GM18502 (cell line): ENCODE measurements around the gene EIF5.
"Not testable (repeated sequence)": the region's sequence is repeated elsewhere in the genome, so short reads cannot be mapped to it uniquely, and the experiment has no call there.

Experiments
- ATAC-seq: cut with Tn5 transposase; IDR thresholded peaks from one replicate; pipeline ENCODE4 v1.9.1; 2021; ENCODE audit warnings: mild to moderate bottlenecking; ENCODE audit not compliant: unreplicated experiment, poor library complexity

The EIF5 gene

DNA sequence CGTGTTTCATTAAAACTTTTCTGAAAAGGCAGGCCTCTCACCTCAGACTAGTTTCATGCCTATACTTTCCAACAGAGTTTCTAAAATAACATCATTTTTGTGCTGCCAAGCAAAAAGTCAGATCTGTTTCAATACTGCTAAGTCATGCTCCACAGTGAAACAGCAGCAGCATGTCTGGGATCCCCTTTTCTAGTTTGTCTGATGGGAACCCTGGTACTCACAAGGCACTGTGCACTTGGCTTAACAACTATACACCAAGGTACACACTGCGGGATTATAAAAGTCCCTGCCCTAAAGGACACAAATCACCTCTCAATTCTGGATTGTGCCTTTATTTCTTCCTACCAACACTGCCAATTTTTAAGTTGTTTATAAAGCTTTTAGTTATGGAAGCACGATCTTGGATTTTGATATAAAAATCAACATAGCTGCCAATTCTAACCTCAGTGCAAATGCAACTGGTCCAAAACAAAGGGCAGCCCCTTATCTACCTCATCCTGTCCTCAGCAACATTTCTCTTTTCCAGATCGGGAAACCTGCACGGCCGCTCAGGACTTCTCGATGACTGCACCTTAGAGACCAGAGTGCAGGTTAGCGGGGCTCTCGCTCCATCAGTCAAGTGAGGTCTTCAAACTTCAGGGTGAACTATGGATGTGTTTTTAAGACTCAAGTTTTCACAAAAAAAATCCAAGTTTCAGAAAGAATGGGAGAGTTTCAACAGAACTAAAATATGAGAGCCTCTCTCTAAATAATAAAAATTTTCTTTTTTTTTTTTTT lies 1.7 kb upstream of the EIF5 start:
- ATAC-seq = no peak

DNA sequence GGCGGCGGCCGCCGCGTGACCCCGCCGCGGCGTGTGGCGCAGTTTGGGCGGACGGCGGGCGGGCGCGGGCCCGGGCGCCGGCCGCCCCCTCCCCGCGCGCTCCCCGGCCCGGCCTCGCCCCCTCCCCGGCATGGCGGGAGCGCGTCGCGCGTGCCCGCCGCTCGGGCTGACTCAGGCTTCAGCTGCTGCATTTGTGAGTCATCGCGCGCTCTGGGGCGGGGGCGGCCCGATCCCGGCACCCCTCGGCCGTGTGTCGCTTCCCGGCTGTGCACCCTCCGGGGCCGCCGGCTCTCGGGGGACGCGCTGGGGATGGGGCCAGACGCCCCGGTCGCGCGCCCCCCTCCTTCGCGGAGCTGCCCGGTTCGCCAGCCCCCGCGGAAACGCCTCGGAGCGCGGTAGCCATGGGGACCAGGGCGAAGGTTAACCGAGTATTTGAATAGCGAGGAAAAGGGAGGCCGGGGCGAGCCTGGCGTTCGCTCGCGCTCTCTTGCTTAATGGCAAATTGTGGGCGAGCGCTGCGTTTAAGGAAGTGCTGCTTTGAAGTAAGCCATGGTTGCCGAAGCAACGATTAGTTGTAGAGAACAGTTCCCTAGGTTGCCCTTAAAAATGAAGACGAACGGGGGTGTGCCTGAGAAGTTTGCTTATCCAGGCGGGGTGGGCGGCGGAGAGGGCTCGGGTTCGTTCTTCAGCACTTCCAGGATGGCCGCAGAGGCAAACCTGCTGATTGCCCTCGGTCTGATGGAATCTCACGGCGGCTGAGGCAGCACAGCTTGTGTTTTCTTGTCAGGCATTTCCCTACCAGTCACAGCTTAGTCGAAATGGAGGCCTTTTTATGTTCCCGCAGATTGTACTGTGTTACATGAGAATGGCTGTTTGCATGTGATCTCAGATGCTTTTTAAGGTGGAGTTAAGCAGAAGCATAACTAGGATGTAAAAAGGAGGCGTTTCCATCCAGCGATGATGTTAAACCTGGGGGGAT lies 896 bp downstream of the EIF5 start:
- peak; percentile 29 for ATAC-seq

DNA sequence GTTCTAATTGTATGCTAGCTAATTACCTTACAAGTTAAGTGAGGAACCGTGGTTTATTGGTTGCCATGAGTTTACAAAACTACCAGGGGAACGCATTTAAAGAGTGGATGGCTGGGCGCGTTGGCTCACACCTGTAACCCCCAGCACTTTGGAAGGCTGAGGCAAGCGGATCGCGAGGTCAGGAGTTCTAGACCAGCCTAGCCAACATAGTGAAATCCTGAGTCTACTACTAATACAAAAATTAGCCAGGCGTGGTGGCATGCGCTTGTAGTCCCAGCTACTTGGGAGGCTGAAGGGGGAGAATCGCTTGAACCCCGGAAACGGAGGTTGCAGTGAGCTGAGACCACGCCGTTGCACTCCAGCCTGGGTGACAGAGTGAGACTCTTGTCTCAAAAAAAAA lies 2.2 kb downstream of the EIF5 start:
- ATAC-seq = no peak

DNA sequence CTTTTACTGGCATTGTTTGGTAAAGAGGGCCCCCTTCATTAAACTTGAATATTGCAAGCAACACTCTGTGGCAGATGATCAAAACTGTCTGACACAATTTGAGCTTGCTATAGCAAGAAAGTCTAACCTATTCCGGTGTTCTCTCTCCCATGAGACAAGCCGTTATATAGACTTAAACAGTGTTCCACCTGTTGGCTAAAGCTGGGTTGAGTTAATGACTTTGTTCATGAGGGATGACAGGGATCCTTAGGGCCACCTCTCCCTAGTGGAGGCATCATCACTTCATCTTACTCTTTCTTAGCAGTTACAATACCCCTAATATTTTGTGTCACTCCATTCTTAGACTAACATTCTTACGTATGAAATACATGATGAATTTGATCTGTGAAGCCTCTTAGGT lies 3.8 kb downstream of the EIF5 start:
- no peak for ATAC-seq

GRCh38 chr14:103339561-103339960 lies 5.5 kb downstream of the EIF5 start:
- no peak for ATAC-seq

DNA sequence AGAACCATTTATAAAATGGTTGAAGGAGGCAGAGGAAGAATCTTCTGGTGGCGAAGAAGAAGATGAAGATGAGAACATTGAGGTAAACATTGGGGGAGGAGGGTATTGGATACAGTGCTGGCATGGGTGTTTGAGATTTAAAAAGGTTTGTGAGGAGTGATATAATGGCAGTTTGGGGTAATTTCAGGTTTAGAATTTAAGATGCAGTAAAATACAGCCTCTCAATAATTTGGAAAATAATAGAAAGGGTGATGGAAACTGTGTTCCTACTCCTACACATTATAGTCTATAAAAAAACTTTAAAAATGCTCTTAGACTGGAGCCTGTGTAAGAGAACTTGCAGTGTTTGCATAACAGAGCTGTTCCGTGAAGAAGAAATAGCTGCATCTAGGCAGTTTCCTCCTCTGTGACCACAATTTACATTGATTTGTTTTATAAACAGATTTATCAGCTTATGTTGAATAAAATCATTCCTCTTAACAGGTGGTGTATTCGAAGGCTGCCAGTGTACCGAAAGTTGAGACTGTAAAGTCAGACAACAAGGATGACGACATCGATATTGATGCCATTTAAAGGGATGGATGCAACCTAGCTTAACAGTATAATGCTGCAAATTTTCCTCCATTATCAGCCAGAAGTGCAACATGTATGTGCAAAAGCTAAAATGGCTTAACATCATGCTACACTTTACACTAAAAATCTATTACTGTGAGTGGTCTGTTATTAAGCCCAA lies 6.6 kb downstream of the EIF5 start:
- no peak for ATAC-seq

- no peak for ATAC-seq
Observed at GRCh38 chr14:103341250-103342129, 7.5 kb downstream of the EIF5 start.

GRCh38 chr14:103343164-103343879 lies 9.3 kb downstream of the EIF5 start:
- no peak for ATAC-seq

GRCh38 chr14:103343905-103344797 lies 10.1 kb downstream of the EIF5 start:
- no peak for ATAC-seq

GRCh38 chr14:103346286-103346685 lies 12.2 kb downstream of the EIF5 start:
- ATAC-seq = no peak

DNA sequence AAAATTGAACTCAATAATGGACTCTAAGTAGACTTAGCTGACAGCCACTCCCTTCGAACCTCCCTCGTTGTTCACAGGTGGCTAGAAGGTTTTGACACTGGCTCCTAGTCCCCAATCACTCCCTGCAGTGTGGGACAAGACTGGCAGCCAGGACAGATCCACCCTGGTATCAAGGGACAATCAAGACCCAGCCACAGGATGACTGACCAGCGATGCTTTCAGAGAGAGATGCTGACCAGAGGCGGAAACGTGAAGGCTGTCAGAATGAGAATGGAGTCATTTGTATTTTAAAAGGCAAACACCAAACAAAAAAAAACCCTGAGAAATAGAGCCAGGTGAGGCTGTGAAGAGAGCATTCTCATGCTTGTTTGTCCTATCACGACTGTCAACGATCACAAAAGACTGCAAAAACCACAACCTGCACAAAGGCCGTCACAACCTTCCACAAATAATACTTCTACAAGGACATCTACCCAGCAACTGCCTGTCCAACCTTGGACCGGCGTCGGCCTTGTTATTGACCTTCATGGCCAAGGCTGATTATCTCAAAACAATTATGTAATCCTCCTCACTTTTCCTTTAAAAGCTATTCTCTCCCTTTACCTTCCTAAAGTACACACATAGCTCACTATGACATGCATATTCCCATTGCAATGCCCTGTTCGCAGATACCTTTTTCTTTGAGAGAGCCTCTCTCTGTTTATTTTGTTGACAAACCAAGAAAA lies 13.2 kb downstream of the EIF5 start:
- ATAC-seq = no peak

DNA sequence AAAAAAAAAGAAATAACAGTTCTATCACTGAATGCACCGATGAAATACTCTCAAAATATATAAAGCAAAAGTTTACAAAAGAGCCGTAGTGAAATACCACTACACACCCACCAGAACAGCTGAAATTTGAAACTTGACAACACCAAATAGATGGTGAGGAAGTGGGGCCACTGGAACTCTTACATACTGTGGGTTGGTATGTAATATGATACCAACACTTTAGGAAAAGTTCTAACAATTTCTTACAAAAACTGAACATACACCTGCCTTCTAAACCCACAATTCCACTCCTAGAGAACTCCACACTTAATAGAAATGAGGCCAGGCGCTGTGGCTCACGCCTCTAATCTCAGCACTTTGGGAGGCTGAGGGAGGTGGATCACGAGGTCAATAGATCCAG lies 14.1 kb downstream of the EIF5 start:
- no peak for ATAC-seq

DNA sequence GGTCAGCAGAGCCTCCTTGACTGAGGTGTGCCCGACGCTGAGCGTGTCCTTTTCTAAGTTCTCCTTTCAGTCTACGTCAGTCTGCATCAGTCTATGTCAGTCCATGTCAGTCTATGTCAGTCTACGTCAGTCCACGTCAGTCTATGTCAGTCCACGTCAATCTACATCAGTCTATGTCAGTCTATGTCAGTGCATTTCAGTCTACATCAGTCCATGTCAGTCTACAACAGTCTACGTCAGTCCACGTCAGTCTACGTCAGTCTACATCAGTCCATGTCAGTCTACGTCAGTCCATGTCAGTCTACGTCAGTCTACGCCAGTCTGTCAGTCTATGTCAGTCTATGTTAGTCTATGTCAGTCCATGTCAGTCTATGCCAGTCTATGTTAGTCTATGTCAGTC lies 15.9 kb downstream of the EIF5 start:
- ATAC-seq = no peak

GRCh38 chr14:103353362-103353761 lies 19.3 kb downstream of the EIF5 start:
- no peak for ATAC-seq

- ATAC-seq = no peak
Observed at GRCh38 chr14:103354141-103354540, 20.1 kb downstream of the EIF5 start.

DNA sequence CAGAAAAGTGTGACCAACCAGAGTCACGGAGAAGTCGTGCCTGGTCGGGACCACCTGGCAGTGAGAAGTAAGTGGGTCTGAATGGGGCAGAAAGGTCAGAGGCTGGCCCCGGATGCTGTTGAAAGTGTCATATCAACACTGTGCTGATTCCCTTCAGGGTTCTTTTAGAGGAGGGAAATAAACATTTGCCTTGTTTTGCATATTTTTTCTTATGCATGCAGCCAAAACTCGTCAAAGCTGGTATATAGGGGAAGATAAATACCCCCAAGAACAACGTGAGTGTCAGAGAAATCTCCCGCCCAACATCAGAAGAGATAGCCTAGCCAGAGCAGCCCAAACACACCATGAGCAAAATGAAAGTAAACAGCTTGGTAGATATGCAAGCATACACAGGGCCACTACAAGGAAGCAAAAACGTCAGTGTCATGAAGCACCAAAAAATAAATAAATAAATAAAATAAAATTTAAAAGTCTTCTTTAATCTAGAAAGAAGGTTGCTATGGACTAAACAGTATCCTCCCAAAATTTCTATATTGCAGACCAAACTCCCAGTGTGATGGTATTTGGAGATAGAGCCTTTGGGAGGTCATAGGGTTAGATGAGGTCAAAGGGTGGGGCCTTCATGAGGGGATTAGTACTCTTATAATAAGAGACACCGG lies 22.1 kb downstream of the EIF5 start:
- ATAC-seq = no peak

- ATAC-seq = not testable (repeated sequence)
Observed at GRCh38 chr14:103357552-103357951, 23.5 kb downstream of the EIF5 start.
